SH-SY5Y (cell line): ENCODE measurements around the gene MAN1C1.

Source experiments
- GATA2 ChIP-seq: IDR thresholded peaks from 2 replicates; pipeline ENCODE4 v1.6.1; 2011; ENCODE audit warnings: mild to moderate bottlenecking, low read depth, low read length
- GATA3 ChIP-seq: IDR thresholded peaks from 2 replicates; pipeline ENCODE4 v1.6.1; 2011; ENCODE audit warnings: low read depth, mild to moderate bottlenecking, low read length, moderate library complexity

- no peak for TF ChIP-seq GATA3
- no peak for TF ChIP-seq GATA2
These were observed 62.6 kb downstream of the MAN1C1 start for GRCh38 chr1:25679171-25679570.
